IMR-90 (cell line): ENCODE measurements around the gene ARR3. TPM values are rescaled to one million over a fixed set of nuclear protein-coding genes. Genes with fewer than 3 reads are reported as not detected.

Source experiments
- ATAC-seq: fragments of 200-7000 bp; cut with Tn5 transposase; 2 replicates; pipeline ENCODE4 v1.9.1; 2020; ENCODE audit warnings: low read depth, mild to moderate bottlenecking, moderate library complexity
- BruUV-seq: library from RNA; stranded (reverse); fragments of 400-500 nt; replicated peaks from 2 replicates; lab custom pipeline; 2021; lab: Mats Ljungman, UMichigan
- CTCF ChIA-PET: fragments of 300-600 bp; formaldehyde crosslinking; extraction: SDS; loops from one replicate; lab custom pipeline; 2021; ENCODE audit warnings: antibody characterized with exemption; lab: Yijun Ruan, JAX
- POLR2A ChIA-PET: fragments of 300-600 bp; sonication (Branson Sonifier 250); formaldehyde crosslinking; loops from one replicate; lab custom pipeline; 2022; ENCODE audit warnings: antibody characterized with exemption; ENCODE audit not compliant: unreplicated experiment; lab: Charles Lee
- DNase-seq: peaks from one replicate; pipeline ENCODE4 v3.0.0; 2013
- H2AFZ ChIP-seq: replicated peaks from 2 replicates; pipeline ENCODE3; 2013; ENCODE audit warnings: low read length, mild to moderate bottlenecking; ENCODE audit not compliant: poor library complexity
- H2AK5ac ChIP-seq: 2 replicates; pipeline ENCODE4 v1.6.1; 2013; ENCODE audit warnings: low read depth, low read length, inconsistent platforms
- H2AK9ac ChIP-seq: replicated peaks from 2 replicates; pipeline ENCODE3; 2013; ENCODE audit warnings: mild to moderate bottlenecking, low read depth, low read length, moderate library complexity; ENCODE audit not compliant: poor library complexity
- H2BK120ac ChIP-seq: 2 replicates; pipeline ENCODE4 v1.6.1; 2013; ENCODE audit warnings: low read depth, low read length, inconsistent platforms
- H2BK15ac ChIP-seq: 3 replicates; pipeline ENCODE4 v1.6.1; 2013; ENCODE audit warnings: low read depth, low read length, inconsistent platforms
- H2BK20ac ChIP-seq: 2 replicates; pipeline ENCODE4 v1.6.1; 2013; ENCODE audit warnings: low read depth, mild to moderate bottlenecking, inconsistent platforms, low read length, moderate library complexity
- H2BK5ac ChIP-seq: 2 replicates; pipeline ENCODE4 v1.6.1; 2013; ENCODE audit warnings: mild to moderate bottlenecking, low read depth, low read length, inconsistent platforms; ENCODE audit not compliant: poor library complexity, severe bottlenecking
- H3K14ac ChIP-seq: replicated peaks from 2 replicates; pipeline ENCODE4 v1.6.1; 2013; ENCODE audit warnings: low read depth, low read length, inconsistent platforms
- H3K18ac ChIP-seq: 2 replicates; pipeline ENCODE4 v1.6.1; 2013; ENCODE audit warnings: low read depth, low read length, control low read depth
- H3K23ac ChIP-seq: 2 replicates; pipeline ENCODE4 v1.6.1; 2013; ENCODE audit warnings: low read depth, low read length, inconsistent platforms
- H3K27ac ChIP-seq: 2 replicates; pipeline ENCODE4 v1.5.1; 2013; ENCODE audit warnings: mild to moderate bottlenecking, control low read depth, low read length; ENCODE audit not compliant: insufficient read depth
- H3K27me3 ChIP-seq: 2 replicates; pipeline ENCODE4 v1.6.1; 2013; ENCODE audit warnings: low read length; ENCODE audit not compliant: control insufficient read depth, insufficient read depth
- H3K36me3 ChIP-seq: 2 replicates; pipeline ENCODE4 v1.6.1; 2013; ENCODE audit warnings: low read length, mixed read lengths; ENCODE audit not compliant: control insufficient read depth, insufficient read depth
- H3K4ac ChIP-seq: 2 replicates; pipeline ENCODE4 v1.6.1; 2013; ENCODE audit warnings: low read depth, low read length, inconsistent platforms
- H3K4me1 ChIP-seq: 2 replicates; pipeline ENCODE4 v1.6.1; 2013; ENCODE audit warnings: low read length, mixed read lengths; ENCODE audit not compliant: control insufficient read depth, insufficient read depth
- H3K4me2 ChIP-seq: 2 replicates; pipeline ENCODE4 v1.6.1; 2013; ENCODE audit warnings: low read depth, mild to moderate bottlenecking, control low read depth, low read length, moderate library complexity
- H3K4me3 ChIP-seq: 2 replicates; pipeline ENCODE4 v1.5.1; 2013; ENCODE audit warnings: low read depth, mild to moderate bottlenecking, control low read depth, low read length, moderate library complexity; ENCODE audit not compliant: insufficient read depth
- H3K56ac ChIP-seq: 2 replicates; pipeline ENCODE4 v1.6.1; 2013; ENCODE audit warnings: low read length, inconsistent platforms; ENCODE audit not compliant: insufficient read depth; ENCODE audit errors: extremely low read depth
- H3K79me1 ChIP-seq, 2 experiments: 2 replicates each; pipeline ENCODE4 v1.6.1; 2013; ENCODE audit warnings: low read length in 2 of 2, inconsistent platforms in 1 of 2, low read depth in 1 of 2
- H3K9ac ChIP-seq: 2 replicates; pipeline ENCODE4 v1.6.1; 2013; ENCODE audit warnings: low read depth, low read length, control low read depth
- H3K9me1 ChIP-seq: 2 replicates; pipeline ENCODE4 v1.6.1; 2013; ENCODE audit warnings: low read length, inconsistent platforms; ENCODE audit not compliant: insufficient read depth
- H3K9me3 ChIP-seq: 2 replicates; pipeline ENCODE4 v1.6.1; 2013; ENCODE audit warnings: low read length; ENCODE audit not compliant: control insufficient read depth, insufficient read depth
- H4K20me1 ChIP-seq: 2 replicates; pipeline ENCODE4 v1.6.1; 2013; ENCODE audit warnings: low read length, inconsistent platforms; ENCODE audit not compliant: insufficient read depth
- H4K5ac ChIP-seq: 2 replicates; pipeline ENCODE4 v1.6.1; 2013; ENCODE audit warnings: mild to moderate bottlenecking, low read depth, low read length, control low read depth
- H4K8ac ChIP-seq, 2 experiments: 2 replicates each; pipeline ENCODE4 v1.6.1; 2013; ENCODE audit warnings: low read depth in 2 of 2, low read length in 2 of 2, control low read depth in 1 of 2, inconsistent platforms in 1 of 2
- H4K91ac ChIP-seq: 2 replicates; pipeline ENCODE4 v1.6.1; 2013; ENCODE audit warnings: low read depth, low read length, inconsistent platforms; ENCODE audit not compliant: insufficient read depth
- BHLHE40 ChIP-seq: fragments of 150-350 bp; IDR thresholded peaks from 2 replicates; pipeline ENCODE4 v1.6.1; 2016; ENCODE audit warnings: mild to moderate bottlenecking, low read depth, low read length
- CEBPB ChIP-seq: IDR thresholded peaks from 2 replicates; pipeline ENCODE4 v1.6.1; 2012; ENCODE audit warnings: low read depth, low read length, improper control_type of control experiment
- CHD1 ChIP-seq: IDR thresholded peaks from 2 replicates; pipeline ENCODE4 v1.6.1; 2012; ENCODE audit warnings: low read depth, low read length, improper control_type of control experiment
- CTCF ChIP-seq: conservative IDR thresholded peaks from 2 replicates; pipeline ENCODE4 v1.5.1; 2012; ENCODE audit warnings: mild to moderate bottlenecking, low read depth, low read length, improper control_type of control experiment
- ELK1 ChIP-seq: fragments of 150-350 bp; IDR thresholded peaks from 2 replicates; pipeline ENCODE4 v1.6.1; 2016; ENCODE audit warnings: low read depth, mild to moderate bottlenecking, low read length, moderate library complexity, borderline replicate concordance
- FOS ChIP-seq: fragments of 150-350 bp; IDR thresholded peaks from 2 replicates; pipeline ENCODE4 v1.6.1; 2016; ENCODE audit warnings: low read depth, low read length
- MAFK ChIP-seq: IDR thresholded peaks from 2 replicates; pipeline ENCODE4 v1.6.1; 2012; ENCODE audit warnings: low read depth, low read length, improper control_type of control experiment
- MAZ ChIP-seq: IDR thresholded peaks from 2 replicates; pipeline ENCODE4 v1.6.1; 2012; ENCODE audit warnings: low read depth, mild to moderate bottlenecking, low read length, improper control_type of control experiment, moderate library complexity, borderline replicate concordance
- MXI1 ChIP-seq: IDR thresholded peaks from 2 replicates; pipeline ENCODE4 v1.6.1; 2012; ENCODE audit warnings: low read depth, mild to moderate bottlenecking, low read length, moderate library complexity, borderline replicate concordance
- RAD21 ChIP-seq: IDR thresholded peaks from 2 replicates; pipeline ENCODE4 v1.6.1; 2012; ENCODE audit warnings: low read length, improper control_type of control experiment
- RCOR1 ChIP-seq: IDR thresholded peaks from 2 replicates; pipeline ENCODE4 v1.6.1; 2012; ENCODE audit warnings: mild to moderate bottlenecking, low read length, improper control_type of control experiment; ENCODE audit not compliant: insufficient replicate concordance
- RFX5 ChIP-seq: IDR thresholded peaks from 2 replicates; pipeline ENCODE4 v1.8.0; 2012; ENCODE audit warnings: low read depth, mild to moderate bottlenecking, low read length, moderate library complexity
- SMC3 ChIP-seq: fragments of 150-350 bp; IDR thresholded peaks from 2 replicates; pipeline ENCODE4 v1.6.1; 2016; ENCODE audit warnings: low read depth, mild to moderate bottlenecking, antibody characterized with exemption, low read length, moderate library complexity
- dilution Hi-C: fragments of 300-500 bp; cut with HindIII; formaldehyde crosslinking; loops from one replicate; pipeline ENCODE4 v1.14.3; 2018; ENCODE audit warnings: low sequenced_read_pairs; ENCODE audit not compliant: unreplicated experiment
- in situ Hi-C: fragments of 300-500 bp; cut with MboI; formaldehyde crosslinking; loops from 3 replicates; pipeline ENCODE4 v1.14.3; 2019; ENCODE audit warnings: low sequenced_read_pairs, inconsistent platforms, mixed read lengths
- intact Hi-C: fragments of 100-400 bp; cut with micrococcal nuclease; formaldehyde crosslinking; loops from 2 replicates; pipeline ENCODE4 v1.10.0; 2022
- polyA plus RNA-seq, 3 experiments: library from polyadenylated mRNA; depleted of rRNA; stranded (reverse); fragments of >200 nt; gene quantifications; 2 replicates each; pipeline ENCODE4 v1.2.3, GENCODE V29; 2012; ENCODE audit warnings: low replicate concordance in 1 of 3
- total RNA-seq: library from RNA; depleted of rRNA; stranded (reverse); fragments of >200 nt; gene quantifications from 2 replicates; pipeline ENCODE4 v1.2.3, GENCODE V29; 2012

Gene ARR3
- total and polyA plus RNA-seq, 2 of the 4 experiments (the other 2 are of a cell fraction) = not detected

- in situ Hi-C loops = no loop called here
- no peak overlapping the region for H2BK15ac ChIP-seq
- no peak for TF ChIP-seq MAZ
- no peak for TF ChIP-seq RCOR1
- TF ChIP-seq CHD1 = no peak
- TF ChIP-seq BHLHE40 = no peak
- no peak for TF ChIP-seq RFX5
- no peak for TF ChIP-seq SMC3
- TF ChIP-seq FOS = no peak
- no peak for TF ChIP-seq CEBPB
- TF ChIP-seq MXI1 = no peak
- TF ChIP-seq ELK1 = no peak
- TF ChIP-seq MAFK = no peak
- no peak for TF ChIP-seq CTCF
- TF ChIP-seq RAD21 = no peak
- H4K20me1 ChIP-seq = no peaks in the 10 kb centered on the region
- no peak overlapping the region for H4K8ac ChIP-seq
- POLR2A ChIA-PET = no interaction called here
- H2AFZ ChIP-seq = no peak overlapping the region
- H3K4me1 ChIP-seq = no peaks in the 10 kb centered on the region
- H3K14ac ChIP-seq = no peak overlapping the region
- no peaks in the 10 kb centered on the region for H3K9me1 ChIP-seq
- no peak overlapping the region for H3K4ac ChIP-seq
- H3K4me3 ChIP-seq = no peak overlapping the region
- H3K79me1 ChIP-seq = no peaks in the 10 kb centered on the region
- no peak overlapping the region for H4K5ac ChIP-seq
- H2AK5ac ChIP-seq = no peak overlapping the region
- H3K18ac ChIP-seq = no peak overlapping the region
- no peak for ATAC-seq
- no peaks in the 10 kb centered on the region for H3K9me3 ChIP-seq
- no peak overlapping the region for H3K23ac ChIP-seq
- no peak for DNase-seq
- no peak overlapping the region for H3K27ac ChIP-seq
- CTCF ChIA-PET = no interaction called here
- H2BK5ac ChIP-seq = no peak overlapping the region
- intact Hi-C loops = no loop called here
- no peak overlapping the region for H3K4me2 ChIP-seq
- dilution Hi-C loops = no loop called here
- H4K91ac ChIP-seq = no peak overlapping the region
- no peak overlapping the region for H2BK120ac ChIP-seq
- no peaks in the 10 kb centered on the region for H3K36me3 ChIP-seq
- peaks cover 3% of the 10 kb centered on the region for H3K27me3 ChIP-seq
- no peak overlapping the region for H3K56ac ChIP-seq
- no peak overlapping the region for H2BK20ac ChIP-seq
- no peak overlapping the region for H3K9ac ChIP-seq
- H2AK9ac ChIP-seq = no peak overlapping the region
- BruUV-seq = no TSS peak
These were observed 42.1 kb upstream of the ARR3 start for GRCh38 chrX:70226048-70226447.
